Naive B cell (primary cell): ENCODE results near the gene TWSG1. TPM values are rescaled to one million over a fixed set of nuclear protein-coding genes. Genes with fewer than 3 reads are reported as not detected.
"Not testable (repeated sequence)": the region's sequence is repeated elsewhere in the genome, so short reads cannot be mapped to it uniquely, and the experiment has no call there.

Source experiments
- ATAC-seq, 2 donors: fragments of 150-1000 bp; cut with Tn5 transposase; 2 replicates each; pipeline ENCODE4 v1.10.0; 2021; ENCODE audit warnings: low read depth in 2 of 2, mild to moderate bottlenecking in 2 of 2, moderate library complexity in 2 of 2
- DNase-seq: peaks from one replicate; pipeline ENCODE4 v3.0.0; 2022
- H3K27ac Mint-ChIP-seq, 6 donors: one replicate each; pipeline ENCODE4 v1.8.0; 2020 to 2022; ENCODE audit warnings: mild to moderate bottlenecking in 6 of 6, mixed read lengths in 6 of 6, moderate library complexity in 5 of 6, inconsistent platforms in 2 of 6
- H3K27me3 Mint-ChIP-seq, 3 donors: one replicate each; pipeline ENCODE4 v1.8.0; 2021 to 2022; ENCODE audit warnings: mixed read lengths in 3 of 3, mild to moderate bottlenecking in 1 of 3
- H3K36me3 Mint-ChIP-seq, 2 donors: one replicate each; pipeline ENCODE4 v1.8.0; 2020 to 2022; ENCODE audit warnings: mixed read lengths in 2 of 2, inconsistent platforms in 1 of 2, mild to moderate bottlenecking in 1 of 2
- H3K4me1 Mint-ChIP-seq, 3 donors: one replicate each; pipeline ENCODE4 v1.8.0; 2020 to 2022; ENCODE audit warnings: mixed read lengths in 3 of 3, inconsistent platforms in 1 of 3, mild to moderate bottlenecking in 1 of 3, moderate library complexity in 1 of 3
- H3K4me3 Mint-ChIP-seq, 8 donors: one replicate each; pipeline ENCODE4 v1.8.0; 2020 to 2022; ENCODE audit warnings: mild to moderate bottlenecking in 8 of 8, mixed read lengths in 8 of 8, moderate library complexity in 8 of 8, inconsistent platforms in 2 of 8
- H3K9me3 Mint-ChIP-seq, 7 donors: one replicate each; pipeline ENCODE4 v1.8.0; 2020 to 2022; ENCODE audit warnings: mixed read lengths in 7 of 7, mild to moderate bottlenecking in 5 of 7, inconsistent platforms in 2 of 7, moderate library complexity in 1 of 7
- polyA plus RNA-seq, 6 donors: library from polyadenylated mRNA; unstranded; fragments of 300-500 nt; fragmentation: Illumina TruSeq; gene quantifications; one replicate each; pipeline ENCODE4 v1.2.3, GENCODE V29; 2021; ENCODE audit warnings: low read depth in 6 of 6

Gene TWSG1
- polyA plus RNA-seq, 6 donors from 2014 or later, result 1.8 to 3.6 (median 2.8) TPM

GRCh38 chr18:9437672-9438071 lies 103.1 kb downstream of the TWSG1 start:
- H3K27ac Mint-ChIP-seq, result no peak overlapping the region
- H3K4me1 Mint-ChIP-seq, result peaks cover 9 to 19% (median 16%) of the 10 kb centered on the region in 3 donors
- H3K9me3 Mint-ChIP-seq, result peaks cover 0 to 6% (median 3%) of the 10 kb centered on the region in 7 donors
- H3K4me3 Mint-ChIP-seq, result no peak overlapping the region
- no peaks in the 10 kb centered on the region for H3K36me3 Mint-ChIP-seq
- DNase-seq, result no peak
- ATAC-seq, result no peak
- H3K27me3 Mint-ChIP-seq, result no peaks in the 10 kb centered on the region

- ATAC-seq (no peak), DNase-seq (no peak)
- Mint-ChIP-seq H3K27me3 (no peaks in the 10 kb centered on the region), H3K9me3 (peaks cover 0 to 3% (median 0%) of the 10 kb centered on the region in 7 donors), H3K36me3 (no peaks in the 10 kb centered on the region), H3K4me3 (no peak overlapping the region), H3K27ac (no peak overlapping the region), H3K4me1 (no peaks in the 10 kb centered on the region)
These were observed 106.5 kb downstream of the TWSG1 start for GRCh38 chr18:9441061-9441460.

DNA sequence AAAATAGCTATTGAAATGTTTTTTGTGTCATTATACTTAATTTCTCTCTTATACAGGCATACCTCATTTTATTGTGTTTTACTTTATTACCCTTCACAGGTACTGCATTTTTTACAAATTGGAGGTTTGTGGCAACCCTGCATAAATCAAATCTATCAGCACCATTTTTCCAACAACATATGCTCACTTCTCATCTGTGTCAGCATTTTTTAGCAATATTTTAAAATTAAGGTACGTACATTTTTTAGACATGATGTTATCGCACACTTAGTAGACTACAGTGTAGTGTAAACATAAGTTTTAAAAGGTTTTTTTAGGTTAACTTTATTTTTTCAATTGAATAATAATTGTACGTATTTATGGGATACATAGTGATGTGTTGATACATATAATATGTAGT lies 110.0 kb downstream of the TWSG1 start:
- Mint-ChIP-seq H3K4me3 (no peak overlapping the region), H3K27ac (no peak overlapping the region), H3K4me1 (no peaks in the 10 kb centered on the region), H3K36me3 (peaks cover 0 to 11% of the 10 kb centered on the region in 2 donors), H3K27me3 (peaks cover 0 to 10% (median 0%) of the 10 kb centered on the region in 3 donors), H3K9me3 (peaks cover 5 to 24% (median 16%) of the 10 kb centered on the region in 7 donors)
- ATAC-seq (no peak), DNase-seq (no peak)

- Mint-ChIP-seq H3K9me3 (peaks cover 5 to 24% (median 16%) of the 10 kb centered on the region in 7 donors), H3K4me3 (no peak overlapping the region), H3K27me3 (peaks cover 0 to 20% (median 0%) of the 10 kb centered on the region in 3 donors), H3K36me3 (peaks cover 0 to 11% of the 10 kb centered on the region in 2 donors), H3K27ac (peak overlapping the region in 1 of 6 donors; percentile 86), H3K4me1 (no peaks in the 10 kb centered on the region)
- DNase-seq (no peak), ATAC-seq (no peak)
These were observed 112.3 kb downstream of the TWSG1 start for GRCh38 chr18:9446839-9447238.

DNA sequence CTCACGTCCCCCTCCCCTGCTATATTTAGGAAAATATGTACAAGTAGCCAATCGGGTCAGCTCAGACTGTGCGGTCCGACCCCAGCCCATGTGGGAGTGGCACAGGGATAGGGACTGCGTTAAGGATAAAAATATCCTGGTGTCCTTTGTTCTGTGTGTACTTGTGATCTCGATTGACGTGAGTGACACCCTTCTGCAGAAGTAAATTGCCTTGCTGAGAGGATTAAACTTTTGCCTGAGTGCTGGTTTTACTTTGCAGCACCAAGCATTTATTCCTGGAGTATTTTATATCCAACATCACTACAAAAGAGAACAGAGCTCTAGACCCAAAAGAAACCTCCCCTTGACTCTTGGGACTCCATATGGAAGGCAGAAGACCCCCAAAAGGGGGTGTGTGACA lies 112.8 kb downstream of the TWSG1 start:
- Mint-ChIP-seq H3K4me3 (peak overlapping the region in 1 of 8 donors; percentile 6), H3K27me3 (peaks cover 0 to 20% (median 0%) of the 10 kb centered on the region in 3 donors), H3K27ac (peak overlapping the region in 1 of 6 donors; percentile 86), H3K9me3 (peaks cover 5 to 24% (median 16%) of the 10 kb centered on the region in 7 donors), H3K36me3 (peaks cover 0 to 11% of the 10 kb centered on the region in 2 donors), H3K4me1 (no peaks in the 10 kb centered on the region)
- DNase-seq (no peak), ATAC-seq (no peak)

GRCh38 chr18:9449600-9450414 lies 115.2 kb downstream of the TWSG1 start:
- Mint-ChIP-seq H3K36me3 (peaks cover 0 to 11% of the 10 kb centered on the region in 2 donors), H3K4me1 (no peaks in the 10 kb centered on the region), H3K27ac (no peak overlapping the region), H3K9me3 (peaks cover 5 to 25% (median 17%) of the 10 kb centered on the region in 7 donors), H3K4me3 (no peak overlapping the region), H3K27me3 (peaks cover 0 to 20% (median 0%) of the 10 kb centered on the region in 3 donors)
- ATAC-seq, result no peak
- no peak for DNase-seq

DNA sequence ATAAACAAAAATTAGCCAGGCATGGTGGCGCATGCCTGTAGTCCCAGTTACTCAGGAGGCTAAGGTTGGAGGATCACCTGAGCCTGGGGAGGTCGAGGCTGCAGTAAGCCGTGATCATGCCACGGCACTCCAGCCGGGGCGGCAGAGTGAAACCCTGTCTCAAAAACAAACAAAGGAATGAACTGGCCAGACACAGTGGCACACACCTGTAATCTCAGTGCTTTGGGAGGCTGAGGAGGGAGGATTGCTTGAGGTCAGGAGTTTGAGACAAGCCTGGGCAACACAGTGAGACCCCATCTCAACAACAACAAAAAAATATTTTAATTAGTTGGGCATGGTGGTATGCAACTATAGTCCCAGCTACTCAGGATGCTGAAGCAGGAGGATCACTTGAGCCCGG lies 116.3 kb downstream of the TWSG1 start:
- not testable (repeated sequence) for ATAC-seq, H3K27ac Mint-ChIP-seq, DNase-seq, H3K4me3 Mint-ChIP-seq, H3K4me1 Mint-ChIP-seq
- Mint-ChIP-seq H3K9me3 (peaks cover 5 to 35% (median 22%) of the 10 kb centered on the region in 7 donors), H3K27me3 (peaks cover 0 to 20% (median 0%) of the 10 kb centered on the region in 3 donors), H3K36me3 (peaks cover 5 to 15% of the 10 kb centered on the region in 2 donors)

Other genes starting within 250 kb of the TWSG1 start
- gene NDUFV2, start 232.1 kb upstream of the TWSG1 start, polyA plus RNA-seq, result 100 to 1,000 TPM; 109 to 199 (median 154) TPM
- 10 to 100 TPM in 5 of 6 donors, 1 to 10 TPM in 1; 6.7 to 93.9 (median 27.4) TPM for gene ANKRD12, start 198.0 kb upstream of the TWSG1 start, polyA plus RNA-seq
- gene RALBP1, start 140.7 kb downstream of the TWSG1 start, polyA plus RNA-seq, result 10 to 100 TPM; 31.0 to 49.2 (median 41.7) TPM